NT2/D1 (cell line): ENCODE results near the gene PUM1.

Source experiments
- SUZ12 ChIP-seq: IDR thresholded peaks from 2 replicates; pipeline ENCODE4 v1.6.1; 2011; ENCODE audit not compliant: insufficient read length, insufficient read depth; ENCODE audit errors: extremely low read depth
- YY1 ChIP-seq: IDR thresholded peaks from 2 replicates; pipeline ENCODE4 v1.6.1; 2011; ENCODE audit not compliant: insufficient read length, insufficient read depth
- ZNF274 ChIP-seq: IDR thresholded peaks from 2 replicates; pipeline ENCODE4 v1.6.1; 2011; ENCODE audit warnings: mild to moderate bottlenecking, low read depth, low read length

DNA sequence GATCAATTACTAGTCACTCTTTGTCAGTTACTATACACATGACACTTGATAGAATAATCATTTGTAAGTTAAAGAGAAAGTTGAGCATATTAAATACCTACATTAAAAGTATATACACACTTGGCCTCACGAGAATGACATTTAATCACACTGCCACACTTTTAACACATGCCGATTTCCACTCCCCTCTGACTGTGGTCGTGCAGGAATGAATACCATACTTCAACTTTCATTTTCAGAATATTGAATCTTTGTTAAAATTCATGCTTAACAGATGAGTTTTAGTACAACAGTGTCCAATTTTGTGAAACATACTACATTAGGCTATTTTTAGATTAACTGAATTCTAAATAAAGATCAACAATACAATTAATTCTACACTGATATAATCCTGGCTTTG is 78.8 kb downstream of the PUM1 start:
- TF ChIP-seq YY1 (no peak), ZNF274 (no peak), SUZ12 (no peak)
